Prostate gland (tissue), 2 donors: ENCODE measurements around the gene ALKBH5. TPM values are rescaled to one million over a fixed set of nuclear protein-coding genes. Genes with fewer than 3 reads are reported as not detected.
A peak's percentile ranks its signal among the peaks of the same experiment; 100 is the strongest.

ENCODE experiments used
- DNase-seq: peaks from one replicate; pipeline ENCODE4 v3.0.0-alpha.2; 2019; ENCODE audit warnings: low spot score
- H3K27ac ChIP-seq, 2 donors: fragments of 200-600 bp; sonication (generic); 2 replicates each; pipeline ENCODE4 v1.5.1; 2017 to 2019
- H3K27me3 ChIP-seq: fragments of 200-600 bp; sonication (generic); replicated peaks from 2 replicates; pipeline ENCODE4 v1.5.1; 2019; ENCODE audit not compliant: insufficient read depth
- H3K36me3 ChIP-seq, 2 donors: fragments of 200-600 bp; sonication (generic); 1 replicate in 1 of 2; 2 replicates in 1 of 2; pipeline versions ENCODE4 v1.5.1 to v1.8.1; 2017 to 2019
- H3K4me1 ChIP-seq: fragments of 200-600 bp; sonication (generic); replicated peaks from 2 replicates; pipeline ENCODE4 v1.5.1; 2019
- H3K4me3 ChIP-seq, 2 donors: fragments of 200-600 bp; sonication (generic); 2 replicates each; pipeline ENCODE4 v1.5.1; 2017 to 2019
- H3K9me3 ChIP-seq: fragments of 200-600 bp; sonication (generic); 2 replicates; pipeline ENCODE4 v1.5.1; 2017
- POLR2A ChIP-seq: fragments of 450-650 bp; IDR thresholded peaks from one replicate; pipeline ENCODE4 v1.6.1; 2016; ENCODE audit warnings: antibody characterized with exemption, mild to moderate bottlenecking
- POLR2AphosphoS5 ChIP-seq: sonication (generic); formaldehyde crosslinking; IDR thresholded peaks from one replicate; pipeline ENCODE4 v1.6.1; 2017; ENCODE audit warnings: antibody characterized with exemption
- WGBS: methylation state at CpG from one replicate; pipeline ENCODE4 v1.1.5; 2018; 5-methylcytosine and 5-hydroxymethylcytosine counted together
- intact Hi-C: fragments of 100-400 bp; cut with DNase I; formaldehyde crosslinking; loops from one replicate; pipeline ENCODE4 v1.14.2; 2022
- total RNA-seq, 2 donors: library from RNA; depleted of rRNA; stranded (reverse); fragments of >200 nt; gene quantifications; one replicate each; pipeline ENCODE4 v1.1.0, GENCODE V29; 2016
- TF ChIP-seq, protein P1 (sequence below), 4 experiments: fragments of 200-600 bp in 2 of 4; fragments of 450-650 bp in 2 of 4; sonication (generic) in 2 of 4; IDR thresholded peaks; 1 replicate in 3 of 4; 2 replicates in 1 of 4; pipeline ENCODE4 v1.5.1; 2016 to 2019; ENCODE audit warnings: antibody characterized with exemption in 4 of 4, mild to moderate bottlenecking in 2 of 4, moderate library complexity in 2 of 4

ALKBH5 gene
- total RNA-seq, 2 donors from 2014 or later, result 132 to 230 TPM

DNA sequence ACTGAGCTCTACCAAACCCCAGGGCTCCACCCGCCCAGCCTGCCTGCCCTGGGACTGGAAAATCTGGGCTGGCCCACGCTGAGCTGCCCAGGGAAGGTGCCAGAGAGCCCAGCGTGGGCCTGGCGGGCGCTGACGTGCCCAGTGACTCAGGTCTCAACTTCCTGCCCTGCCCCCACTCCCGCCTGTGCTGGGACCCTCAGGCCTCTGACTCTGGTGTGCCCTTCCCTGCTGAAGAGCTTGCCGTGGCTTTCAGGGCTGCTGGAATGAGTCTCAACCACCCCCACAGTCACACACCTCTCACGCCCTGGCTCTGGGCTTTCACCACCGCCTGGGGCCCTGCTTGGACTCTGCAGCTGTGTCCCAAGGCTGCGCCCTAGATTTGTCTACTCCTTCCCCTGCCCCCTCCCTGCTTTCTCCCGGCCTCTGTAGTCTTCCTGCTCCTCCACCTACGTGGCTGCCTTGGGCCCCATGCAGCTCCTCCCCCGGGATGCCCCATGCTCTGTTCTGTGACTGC lies 52.2 kb downstream of the ALKBH5 start:
- TF ChIP-seq POLR2A (peak; percentile 23), POLR2AphosphoS5 (no peak)
- TF ChIP-seq, protein P1, sequence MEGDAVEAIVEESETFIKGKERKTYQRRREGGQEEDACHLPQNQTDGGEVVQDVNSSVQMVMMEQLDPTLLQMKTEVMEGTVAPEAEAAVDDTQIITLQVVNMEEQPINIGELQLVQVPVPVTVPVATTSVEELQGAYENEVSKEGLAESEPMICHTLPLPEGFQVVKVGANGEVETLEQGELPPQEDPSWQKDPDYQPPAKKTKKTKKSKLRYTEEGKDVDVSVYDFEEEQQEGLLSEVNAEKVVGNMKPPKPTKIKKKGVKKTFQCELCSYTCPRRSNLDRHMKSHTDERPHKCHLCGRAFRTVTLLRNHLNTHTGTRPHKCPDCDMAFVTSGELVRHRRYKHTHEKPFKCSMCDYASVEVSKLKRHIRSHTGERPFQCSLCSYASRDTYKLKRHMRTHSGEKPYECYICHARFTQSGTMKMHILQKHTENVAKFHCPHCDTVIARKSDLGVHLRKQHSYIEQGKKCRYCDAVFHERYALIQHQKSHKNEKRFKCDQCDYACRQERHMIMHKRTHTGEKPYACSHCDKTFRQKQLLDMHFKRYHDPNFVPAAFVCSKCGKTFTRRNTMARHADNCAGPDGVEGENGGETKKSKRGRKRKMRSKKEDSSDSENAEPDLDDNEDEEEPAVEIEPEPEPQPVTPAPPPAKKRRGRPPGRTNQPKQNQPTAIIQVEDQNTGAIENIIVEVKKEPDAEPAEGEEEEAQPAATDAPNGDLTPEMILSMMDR (IDR thresholded peaks at IDR 0.05), result no peak
- H3K36me3 ChIP-seq, result no peaks in the 10 kb centered on the region
- DNase-seq, result no peak

DNA sequence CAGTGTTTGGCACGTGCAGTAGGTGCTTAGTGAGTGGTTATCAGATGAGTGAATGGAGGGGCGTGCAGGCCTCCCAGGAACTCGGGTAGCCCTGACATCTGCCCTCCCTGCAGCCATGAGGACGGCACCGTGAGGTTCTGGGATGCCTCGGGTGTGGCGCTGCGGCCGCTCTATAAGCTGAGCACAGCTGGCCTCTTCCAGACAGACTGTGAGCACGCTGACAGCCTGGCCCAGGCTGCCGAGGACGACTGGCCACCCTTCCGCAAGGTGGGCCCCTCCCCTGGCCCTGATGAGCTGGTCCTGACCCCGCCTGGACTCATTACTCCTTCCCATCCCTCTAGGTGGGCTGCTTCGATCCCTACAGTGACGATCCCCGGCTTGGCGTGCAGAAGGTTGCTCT lies 52.9 kb downstream of the ALKBH5 start:
- DNase-seq, result no peak
- Histone ChIP-seq H3K27ac (no peak overlapping the region), H3K9me3 (no peaks in the 10 kb centered on the region), H3K4me1 (no peaks in the 10 kb centered on the region), H3K4me3 (no peak overlapping the region), H3K36me3 (no peaks in the 10 kb centered on the region), H3K27me3 (no peaks in the 10 kb centered on the region)
- intact Hi-C loops, result no loop called here
- TF ChIP-seq, protein P1 (IDR thresholded peaks at IDR 0.05), result no peak
- no peak for TF ChIP-seq POLR2A
- no peak for TF ChIP-seq POLR2AphosphoS5
- WGBS, result 89% methylated on average over 18 of the region's 18 CpGs

More for the DNA sequence above, 52.2 kb downstream of the ALKBH5 start:
- Histone ChIP-seq H3K9me3 (no peaks in the 10 kb centered on the region), H3K27ac (no peak overlapping the region), H3K4me3 (no peak overlapping the region), H3K4me1 (no peaks in the 10 kb centered on the region), H3K27me3 (no peaks in the 10 kb centered on the region)
- WGBS, result 59% methylated on average over 14 of the region's 14 CpGs
- intact Hi-C loops, result no loop called here

DNA sequence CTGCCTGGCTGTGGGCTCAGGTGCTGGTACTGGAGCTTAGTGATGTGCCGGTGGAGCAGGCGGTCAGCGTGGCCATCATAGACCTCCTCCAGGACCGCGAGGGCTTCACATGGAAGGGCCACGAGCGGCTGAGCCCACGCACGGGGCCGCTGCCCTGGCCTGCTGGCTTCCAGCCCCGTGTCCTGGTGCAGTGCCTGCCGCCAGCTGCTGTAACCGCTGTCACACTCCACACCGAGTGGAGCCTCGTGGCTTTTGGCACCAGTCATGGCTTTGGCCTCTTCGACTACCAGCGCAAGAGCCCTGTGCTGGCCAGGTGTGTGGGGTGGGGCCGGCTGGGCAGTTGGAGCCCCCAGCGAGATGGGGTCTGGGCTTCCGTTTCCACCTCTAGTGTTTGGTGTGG lies 53.8 kb downstream of the ALKBH5 start:
- intact Hi-C loops, result no loop called here
- no peak for DNase-seq

DNA sequence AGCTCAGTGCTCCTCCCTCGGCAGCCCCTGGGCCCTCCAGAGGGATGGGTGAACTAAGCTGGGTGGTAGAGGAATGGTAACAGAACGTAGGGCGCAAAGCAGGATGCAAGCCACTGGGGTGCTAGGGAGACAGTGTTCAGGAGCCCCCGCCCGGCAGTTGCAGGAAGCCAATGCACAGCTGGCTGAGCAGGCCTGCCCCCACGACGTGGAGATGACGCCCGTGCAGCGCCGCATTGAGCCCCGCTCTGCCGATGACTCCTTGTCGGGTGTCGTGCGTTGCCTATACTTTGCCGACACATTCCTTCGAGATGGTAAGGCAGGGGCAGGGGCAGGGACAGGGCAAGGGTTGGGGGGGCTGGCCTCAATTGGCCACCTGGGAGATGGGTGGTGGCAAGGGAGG lies 54.7 kb downstream of the ALKBH5 start:
- TF ChIP-seq, protein P1 (IDR thresholded peaks at IDR 0.05), result no peak
- TF ChIP-seq POLR2A (no peak), POLR2AphosphoS5 (no peak)
- H3K36me3 ChIP-seq, result no peaks in the 10 kb centered on the region
- no peak overlapping the region for H3K27ac ChIP-seq
- H3K9me3 ChIP-seq, result no peaks in the 10 kb centered on the region
- H3K4me3 ChIP-seq, result no peak overlapping the region
- DNase-seq, result no peak
- H3K27me3 ChIP-seq, result no peaks in the 10 kb centered on the region
- WGBS, result 93% methylated on average over 18 of the region's 18 CpGs
- H3K4me1 ChIP-seq, result no peaks in the 10 kb centered on the region
- intact Hi-C loops, result no loop called here

More for the DNA sequence above, 53.8 kb downstream of the ALKBH5 start:
- Histone ChIP-seq H3K4me1 (no peaks in the 10 kb centered on the region), H3K36me3 (no peaks in the 10 kb centered on the region), H3K4me3 (no peak overlapping the region), H3K27ac (no peak overlapping the region), H3K9me3 (no peaks in the 10 kb centered on the region), H3K27me3 (no peaks in the 10 kb centered on the region)
- WGBS, result 85% methylated on average over 20 of the region's 20 CpGs
- TF ChIP-seq, protein P1 (IDR thresholded peaks at IDR 0.05), result no peak
- no peak for TF ChIP-seq POLR2AphosphoS5

DNA sequence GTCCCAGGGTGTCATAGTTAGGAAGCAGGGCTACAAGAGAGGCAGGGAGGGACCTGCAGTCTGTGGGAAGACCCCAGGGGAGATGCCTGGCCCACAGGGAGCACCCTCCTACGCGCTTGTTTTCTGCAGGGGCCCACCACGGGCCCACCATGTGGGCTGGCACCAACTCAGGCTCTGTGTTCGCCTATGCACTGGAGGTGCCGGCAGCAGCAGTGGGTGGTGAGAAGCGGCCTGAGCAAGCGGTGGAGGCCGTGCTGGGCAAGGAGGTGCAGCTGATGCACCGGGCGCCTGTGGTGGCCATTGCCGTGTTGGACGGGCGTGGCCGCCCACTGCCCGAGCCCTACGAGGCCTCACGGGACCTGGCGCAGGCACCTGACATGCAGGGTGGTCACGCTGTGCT lies 56.8 kb downstream of the ALKBH5 start:
- H3K4me1 ChIP-seq, result no peaks in the 10 kb centered on the region
- WGBS, result 88% methylated on average over 19 of the region's 19 CpGs
- TF ChIP-seq POLR2A (no peak), POLR2AphosphoS5 (no peak)
- TF ChIP-seq, protein P1 (IDR thresholded peaks at IDR 0.05), result no peak
- no peak for DNase-seq
- intact Hi-C loops, result no loop called here
- no peaks in the 10 kb centered on the region for H3K9me3 ChIP-seq
- no peak overlapping the region for H3K27ac ChIP-seq
- peaks cover 4 to 7% of the 10 kb centered on the region in 2 donors for H3K36me3 ChIP-seq
- no peak overlapping the region for H3K4me3 ChIP-seq
- H3K27me3 ChIP-seq, result no peaks in the 10 kb centered on the region
